ENCODE data around the gene NNMT. TPM values are rescaled to one million over a fixed set of nuclear protein-coding genes. Genes with fewer than 3 reads are reported as not detected.

The NNMT gene
- total RNA-seq, 2 experiments from 2014 or later, result not detected

GRCh38 chr11:114343020-114343419 is 46.8 kb downstream of the NNMT start:
- H3K27ac ChIP-seq (ENCODE audit: low read depth, low read length, poor library complexity, severe bottlenecking), result no peak overlapping the region
- H3K4me2 ChIP-seq (ENCODE audit: low read length), result no peak overlapping the region
- H3K79me2 ChIP-seq (ENCODE audit: insufficient read depth, low read depth, low read length), result no peaks in the 10 kb centered on the region
- ChIA-PET CTCF (ENCODE audit: unreplicated experiment) (no interaction called here), POLR2A (no interaction called here)
- H3K4me3 ChIP-seq (ENCODE audit: low read depth, low read length, poor library complexity, severe bottlenecking), result no peak overlapping the region
- DNase-seq (ENCODE audit: low spot score), result no peak
- intact Hi-C loops (cut with micrococcal nuclease; ENCODE audit: unreplicated experiment), result loop anchor here (10.0 kb wide), 1 partner anchor 142 kb away; no protein-coding TSS in a partner anchor
- no peak for TF ChIP-seq CTCF (conservative IDR thresholded peaks at IDR 0.05; ENCODE audit: low read length)
- no peak for TF ChIP-seq EZH2phosphoT487 (IDR thresholded peaks at IDR 0.05; ENCODE audit: borderline replicate concordance, low read depth, low read length)
- H4K20me1 ChIP-seq (ENCODE audit: insufficient read depth, low read length), result no peaks in the 10 kb centered on the region
- BruUV-seq (replicated peaks), result no TSS peak
- H3K9me3 ChIP-seq (ENCODE audit: low read length), result 0 out of 2 replicates have a peak, but pooled peaks cover 5% of the 10 kb centered on the region
- H3K4me1 ChIP-seq (ENCODE audit: insufficient read depth, low read length, poor library complexity, severe bottlenecking), result peaks cover 10% of the 10 kb centered on the region
- no peak overlapping the region for H2AFZ ChIP-seq (ENCODE audit: low read length)
- no peaks in the 10 kb centered on the region for H3K36me3 ChIP-seq (ENCODE audit: insufficient read depth, low read length)
- H3K9me2 ChIP-seq (ENCODE audit: insufficient read depth, low read length), result no peaks in the 10 kb centered on the region

GRCh38 chr11:114343493-114343892 is 47.3 kb downstream of the NNMT start:
- no TSS peak for BruUV-seq (replicated peaks)
- CTCF ChIA-PET (ENCODE audit: unreplicated experiment), result no interaction called here
- H4K20me1 ChIP-seq (ENCODE audit: insufficient read depth, low read length), result no peaks in the 10 kb centered on the region
- peaks cover 10% of the 10 kb centered on the region for H3K4me1 ChIP-seq (ENCODE audit: insufficient read depth, low read length, poor library complexity, severe bottlenecking)
- TF ChIP-seq CTCF (conservative IDR thresholded peaks at IDR 0.05; ENCODE audit: low read length) (no peak), EZH2phosphoT487 (IDR thresholded peaks at IDR 0.05; ENCODE audit: borderline replicate concordance, low read depth, low read length) (no peak)
- POLR2A ChIA-PET, result no interaction called here
- no peak overlapping the region for H3K27ac ChIP-seq (ENCODE audit: low read depth, low read length, poor library complexity, severe bottlenecking)
- no peaks in the 10 kb centered on the region for H3K9me2 ChIP-seq (ENCODE audit: insufficient read depth, low read length)
- no peak overlapping the region for H3K4me3 ChIP-seq (ENCODE audit: low read depth, low read length, poor library complexity, severe bottlenecking)
- H3K36me3 ChIP-seq (ENCODE audit: insufficient read depth, low read length), result no peaks in the 10 kb centered on the region
- DNase-seq (ENCODE audit: low spot score), result no peak
- no peak overlapping the region for H2AFZ ChIP-seq (ENCODE audit: low read length)
- H3K79me2 ChIP-seq (ENCODE audit: insufficient read depth, low read depth, low read length), result no peaks in the 10 kb centered on the region
- H3K4me2 ChIP-seq (ENCODE audit: low read length), result no peak overlapping the region
- 0 out of 2 replicates have a peak, but pooled peaks cover 5% of the 10 kb centered on the region for H3K9me3 ChIP-seq (ENCODE audit: low read length)
- intact Hi-C loops (cut with micrococcal nuclease; ENCODE audit: unreplicated experiment), result loop anchor here (10.0 kb wide), 1 partner anchor 141 kb away; no protein-coding TSS in a partner anchor

GRCh38 chr11:114344494-114344893 is 48.3 kb downstream of the NNMT start:
- no peaks in the 10 kb centered on the region for H3K9me2 ChIP-seq (ENCODE audit: insufficient read depth, low read length)
- H3K27ac ChIP-seq (ENCODE audit: low read depth, low read length, poor library complexity, severe bottlenecking), result no peak overlapping the region
- DNase-seq (ENCODE audit: low spot score), result no peak
- ChIA-PET POLR2A (interaction anchor here (0.5 to 1.1 kb wide), 3 partner anchors 136 to 875 kb away, joined by 3 read pairs; no protein-coding TSS in a partner anchor), CTCF (ENCODE audit: unreplicated experiment) (no interaction called here)
- peaks cover 10% of the 10 kb centered on the region for H3K4me1 ChIP-seq (ENCODE audit: insufficient read depth, low read length, poor library complexity, severe bottlenecking)
- no peaks in the 10 kb centered on the region for H4K20me1 ChIP-seq (ENCODE audit: insufficient read depth, low read length)
- H2AFZ ChIP-seq (ENCODE audit: low read length), result no peak overlapping the region
- 0 out of 2 replicates have a peak, but pooled peaks cover 5% of the 10 kb centered on the region for H3K9me3 ChIP-seq (ENCODE audit: low read length)
- no peaks in the 10 kb centered on the region for H3K36me3 ChIP-seq (ENCODE audit: insufficient read depth, low read length)
- H3K4me2 ChIP-seq (ENCODE audit: low read length), result no peak overlapping the region
- TF ChIP-seq CTCF (conservative IDR thresholded peaks at IDR 0.05; ENCODE audit: low read length), result no peak
- no peak for TF ChIP-seq EZH2phosphoT487 (IDR thresholded peaks at IDR 0.05; ENCODE audit: borderline replicate concordance, low read depth, low read length)
- intact Hi-C loops (cut with micrococcal nuclease; ENCODE audit: unreplicated experiment), result loop anchor here (10.0 kb wide), 1 partner anchor 140 kb away; no protein-coding TSS in a partner anchor
- BruUV-seq (replicated peaks), result no TSS peak
- H3K4me3 ChIP-seq (ENCODE audit: low read depth, low read length, poor library complexity, severe bottlenecking), result no peak overlapping the region
- no peaks in the 10 kb centered on the region for H3K79me2 ChIP-seq (ENCODE audit: insufficient read depth, low read depth, low read length)
